Fibroblast of lung (primary cell): ENCODE measurements around the gene SPRY2.

Experiments
- EZH2 ChIP-seq: IDR thresholded peaks from 2 replicates; pipeline ENCODE4 v1.5.1; 2012; ENCODE audit warnings: low read length, control low read depth, mild to moderate bottlenecking; ENCODE audit errors: missing control alignments
- TF ChIP-seq, protein P1 (sequence below), 2 donors: IDR thresholded peaks in 1 of 2; conservative IDR thresholded peaks in 1 of 2; 1 replicate in 1 of 2; 2 replicates in 1 of 2; pipeline ENCODE4 v1.5.1; 2011 to 2012; ENCODE audit warnings: low read length in 2 of 2, control low read depth in 1 of 2, inconsistent platforms in 1 of 2, low read depth in 1 of 2, mild to moderate bottlenecking in 1 of 2

- TF ChIP-seq, protein P1, sequence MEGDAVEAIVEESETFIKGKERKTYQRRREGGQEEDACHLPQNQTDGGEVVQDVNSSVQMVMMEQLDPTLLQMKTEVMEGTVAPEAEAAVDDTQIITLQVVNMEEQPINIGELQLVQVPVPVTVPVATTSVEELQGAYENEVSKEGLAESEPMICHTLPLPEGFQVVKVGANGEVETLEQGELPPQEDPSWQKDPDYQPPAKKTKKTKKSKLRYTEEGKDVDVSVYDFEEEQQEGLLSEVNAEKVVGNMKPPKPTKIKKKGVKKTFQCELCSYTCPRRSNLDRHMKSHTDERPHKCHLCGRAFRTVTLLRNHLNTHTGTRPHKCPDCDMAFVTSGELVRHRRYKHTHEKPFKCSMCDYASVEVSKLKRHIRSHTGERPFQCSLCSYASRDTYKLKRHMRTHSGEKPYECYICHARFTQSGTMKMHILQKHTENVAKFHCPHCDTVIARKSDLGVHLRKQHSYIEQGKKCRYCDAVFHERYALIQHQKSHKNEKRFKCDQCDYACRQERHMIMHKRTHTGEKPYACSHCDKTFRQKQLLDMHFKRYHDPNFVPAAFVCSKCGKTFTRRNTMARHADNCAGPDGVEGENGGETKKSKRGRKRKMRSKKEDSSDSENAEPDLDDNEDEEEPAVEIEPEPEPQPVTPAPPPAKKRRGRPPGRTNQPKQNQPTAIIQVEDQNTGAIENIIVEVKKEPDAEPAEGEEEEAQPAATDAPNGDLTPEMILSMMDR (conservative IDR thresholded peaks at IDR 0.05 in 1 of 2, IDR thresholded peaks at IDR 0.05 in 1 of 2; ENCODE audit: low read depth in 1 of 2, low read length in 2 of 2), result no peak
- TF ChIP-seq EZH2, result no peak
Observed at GRCh38 chr13:80376554-80376953, 35.6 kb upstream of the SPRY2 start.
